HCT116 (cell line): ENCODE results near the gene ACOD1.
"Not testable (repeated sequence)": the region's sequence is repeated elsewhere in the genome, so short reads cannot be mapped to it uniquely, and the experiment has no call there.

Experiments used
- CEBPB ChIP-seq: IDR thresholded peaks from 2 replicates; pipeline ENCODE4 v1.6.1; 2012; ENCODE audit warnings: low read depth
- EZH2phosphoT487 ChIP-seq: fragments of 200-600 bp; IDR thresholded peaks from 2 replicates; pipeline ENCODE4 v1.6.1; 2018; ENCODE audit warnings: antibody characterized with exemption, borderline replicate concordance
- POLR2A ChIP-seq: IDR thresholded peaks from 2 replicates; pipeline ENCODE4 v1.7.0; 2011; ENCODE audit warnings: borderline replicate concordance; ENCODE audit not compliant: insufficient read depth, insufficient read length; ENCODE audit errors: extremely low read depth
- POLR2AphosphoS5 ChIP-seq: IDR thresholded peaks from 2 replicates; pipeline ENCODE4 v1.6.1; 2011; ENCODE audit warnings: mild to moderate bottlenecking, low read depth, low read length, moderate library complexity
- SP1 ChIP-seq: IDR thresholded peaks from 2 replicates; pipeline ENCODE4 v1.6.1; 2012; ENCODE audit warnings: low read depth
- ZNF274 ChIP-seq: fragments of 200-500 bp; sonication (Bioruptor generic); IDR thresholded peaks from 2 replicates; pipeline ENCODE4 v1.6.1; 2014; ENCODE audit warnings: mild to moderate bottlenecking, low read depth, low read length, inconsistent platforms
- TF ChIP-seq, protein P1 (sequence below): IDR thresholded peaks from 2 replicates; pipeline ENCODE4 v1.6.1; 2012; ENCODE audit warnings: low read depth
- TF ChIP-seq, protein P2 (sequence below), 3 experiments: fragments of 200-600 bp in 1 of 3; sonication (generic) in 1 of 3; IDR thresholded peaks in 2 of 3; conservative IDR thresholded peaks in 1 of 3; 2 replicates each; pipeline ENCODE4 v1.5.1; 2012 to 2017; ENCODE audit warnings: low read depth in 2 of 3, low read length in 2 of 3, antibody characterized with exemption in 1 of 3, borderline replicate concordance in 1 of 3, control low read depth in 1 of 3, mild to moderate bottlenecking in 1 of 3, mixed read lengths in 1 of 3, mixed run types in 1 of 3, moderate library complexity in 1 of 3; ENCODE audit not compliant: insufficient read depth in 1 of 3

DNA sequence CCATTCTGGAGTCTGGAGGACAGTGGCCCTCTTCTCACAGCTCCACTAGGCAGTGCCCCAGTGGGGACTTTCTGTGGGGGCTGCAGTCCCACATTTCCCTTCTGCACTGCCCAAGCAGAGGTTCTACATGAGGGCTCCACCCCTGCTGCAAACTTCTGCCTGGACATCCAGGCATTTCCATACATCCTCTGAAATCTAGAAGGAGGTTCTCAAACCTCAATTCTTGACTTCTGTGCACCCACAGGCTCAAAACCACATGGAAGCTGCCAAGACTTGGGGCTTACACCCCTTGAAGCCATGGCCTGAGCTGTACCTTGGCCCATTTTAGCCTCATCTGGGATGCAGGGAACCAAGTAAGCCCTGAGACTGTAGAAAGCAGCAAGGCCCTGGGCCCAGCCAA is 11.4 kb downstream of the ACOD1 start:
- TF ChIP-seq, protein P1, sequence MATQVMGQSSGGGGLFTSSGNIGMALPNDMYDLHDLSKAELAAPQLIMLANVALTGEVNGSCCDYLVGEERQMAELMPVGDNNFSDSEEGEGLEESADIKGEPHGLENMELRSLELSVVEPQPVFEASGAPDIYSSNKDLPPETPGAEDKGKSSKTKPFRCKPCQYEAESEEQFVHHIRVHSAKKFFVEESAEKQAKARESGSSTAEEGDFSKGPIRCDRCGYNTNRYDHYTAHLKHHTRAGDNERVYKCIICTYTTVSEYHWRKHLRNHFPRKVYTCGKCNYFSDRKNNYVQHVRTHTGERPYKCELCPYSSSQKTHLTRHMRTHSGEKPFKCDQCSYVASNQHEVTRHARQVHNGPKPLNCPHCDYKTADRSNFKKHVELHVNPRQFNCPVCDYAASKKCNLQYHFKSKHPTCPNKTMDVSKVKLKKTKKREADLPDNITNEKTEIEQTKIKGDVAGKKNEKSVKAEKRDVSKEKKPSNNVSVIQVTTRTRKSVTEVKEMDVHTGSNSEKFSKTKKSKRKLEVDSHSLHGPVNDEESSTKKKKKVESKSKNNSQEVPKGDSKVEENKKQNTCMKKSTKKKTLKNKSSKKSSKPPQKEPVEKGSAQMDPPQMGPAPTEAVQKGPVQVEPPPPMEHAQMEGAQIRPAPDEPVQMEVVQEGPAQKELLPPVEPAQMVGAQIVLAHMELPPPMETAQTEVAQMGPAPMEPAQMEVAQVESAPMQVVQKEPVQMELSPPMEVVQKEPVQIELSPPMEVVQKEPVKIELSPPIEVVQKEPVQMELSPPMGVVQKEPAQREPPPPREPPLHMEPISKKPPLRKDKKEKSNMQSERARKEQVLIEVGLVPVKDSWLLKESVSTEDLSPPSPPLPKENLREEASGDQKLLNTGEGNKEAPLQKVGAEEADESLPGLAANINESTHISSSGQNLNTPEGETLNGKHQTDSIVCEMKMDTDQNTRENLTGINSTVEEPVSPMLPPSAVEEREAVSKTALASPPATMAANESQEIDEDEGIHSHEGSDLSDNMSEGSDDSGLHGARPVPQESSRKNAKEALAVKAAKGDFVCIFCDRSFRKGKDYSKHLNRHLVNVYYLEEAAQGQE: not testable (repeated sequence)
- TF ChIP-seq, protein P2, sequence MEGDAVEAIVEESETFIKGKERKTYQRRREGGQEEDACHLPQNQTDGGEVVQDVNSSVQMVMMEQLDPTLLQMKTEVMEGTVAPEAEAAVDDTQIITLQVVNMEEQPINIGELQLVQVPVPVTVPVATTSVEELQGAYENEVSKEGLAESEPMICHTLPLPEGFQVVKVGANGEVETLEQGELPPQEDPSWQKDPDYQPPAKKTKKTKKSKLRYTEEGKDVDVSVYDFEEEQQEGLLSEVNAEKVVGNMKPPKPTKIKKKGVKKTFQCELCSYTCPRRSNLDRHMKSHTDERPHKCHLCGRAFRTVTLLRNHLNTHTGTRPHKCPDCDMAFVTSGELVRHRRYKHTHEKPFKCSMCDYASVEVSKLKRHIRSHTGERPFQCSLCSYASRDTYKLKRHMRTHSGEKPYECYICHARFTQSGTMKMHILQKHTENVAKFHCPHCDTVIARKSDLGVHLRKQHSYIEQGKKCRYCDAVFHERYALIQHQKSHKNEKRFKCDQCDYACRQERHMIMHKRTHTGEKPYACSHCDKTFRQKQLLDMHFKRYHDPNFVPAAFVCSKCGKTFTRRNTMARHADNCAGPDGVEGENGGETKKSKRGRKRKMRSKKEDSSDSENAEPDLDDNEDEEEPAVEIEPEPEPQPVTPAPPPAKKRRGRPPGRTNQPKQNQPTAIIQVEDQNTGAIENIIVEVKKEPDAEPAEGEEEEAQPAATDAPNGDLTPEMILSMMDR (IDR thresholded peaks at IDR 0.05 in 2 of 3, conservative IDR thresholded peaks at IDR 0.05 in 1 of 3; ENCODE audit: borderline replicate concordance in 1 of 3, insufficient read depth in 1 of 3, low read depth in 2 of 3, low read length in 2 of 3): not testable (repeated sequence)
- not testable (repeated sequence) for TF ChIP-seq POLR2A, EZH2phosphoT487, POLR2AphosphoS5, CEBPB, ZNF274, SP1
